ENCODE results near the gene RBPJ.

GRCh38 chr4:26452565-26453531, 132.0 kb downstream of the RBPJ start:
- no peak for TF ChIP-seq CTCF (IDR thresholded peaks at IDR 0.05)
- TF ChIP-seq POLR2A (IDR thresholded peaks at IDR 0.05) = no peak
